Aorta (tissue), 5 donors: Measurements from ENCODE around the gene LASP1. TPM values are rescaled to one million over a fixed set of nuclear protein-coding genes. Genes with fewer than 3 reads are reported as not detected.

ENCODE experiments used
- ATAC-seq: fragments of 200-7000 bp; cut with Tn5 transposase; one replicate; pipeline ENCODE4 v1.9.1; 2022; ENCODE audit warnings: moderate library complexity; ENCODE audit not compliant: low FRiP score
- DNase-seq, 2 donors: peaks; one replicate each; pipeline ENCODE4 v3.0.0-alpha.2; 2020
- H3K27ac ChIP-seq, 2 donors: one replicate each; pipeline ENCODE4 v1.5.1; 2013; ENCODE audit warnings: low read length in 2 of 2, mild to moderate bottlenecking in 2 of 2, moderate library complexity in 2 of 2, control low read depth in 1 of 2, inconsistent platforms in 1 of 2, low read depth in 1 of 2
- H3K27me3 ChIP-seq, 2 donors: one replicate each; pipeline ENCODE4 v1.6.1; 2013; ENCODE audit warnings: control low read depth in 1 of 2, low read length in 1 of 2, mild to moderate bottlenecking in 1 of 2, moderate library complexity in 1 of 2; ENCODE audit not compliant: insufficient read depth in 2 of 2, control insufficient read depth in 1 of 2
- H3K36me3 ChIP-seq, 2 donors: one replicate each; pipeline ENCODE4 v1.6.1; 2013; ENCODE audit warnings: control low read depth in 1 of 2, low read length in 1 of 2, mild to moderate bottlenecking in 1 of 2; ENCODE audit not compliant: insufficient read depth in 2 of 2, control insufficient read depth in 1 of 2
- H3K4me1 ChIP-seq, 2 donors: one replicate each; pipeline ENCODE4 v1.6.1; 2013; ENCODE audit warnings: low read length in 2 of 2, control low read depth in 1 of 2, mild to moderate bottlenecking in 1 of 2, moderate library complexity in 1 of 2; ENCODE audit not compliant: insufficient read depth in 2 of 2, control insufficient read depth in 1 of 2
- H3K4me3 ChIP-seq, 2 donors: one replicate each; pipeline ENCODE4 v1.5.1; 2013; ENCODE audit warnings: low read length in 2 of 2, control low read depth in 1 of 2, mild to moderate bottlenecking in 1 of 2
- H3K9me3 ChIP-seq: one replicate; pipeline ENCODE4 v1.6.1; 2013; ENCODE audit warnings: mild to moderate bottlenecking, low read length; ENCODE audit not compliant: control insufficient read depth
- WGBS, 2 donors: extraction: QIAGEN DNeasy Blood & Tissue Kit; methylation state at CpG; one replicate each; pipeline ENCODE4 v1.1.7; 2013; 5-methylcytosine and 5-hydroxymethylcytosine counted together
- intact Hi-C, 2 donors: fragments of 100-400 bp; cut with DNase I; formaldehyde crosslinking; loops; one replicate each; pipeline versions ENCODE4 v1.14.2 to v1.15.0; 2022
- polyA plus RNA-seq, 2 donors: library from polyadenylated mRNA; stranded (reverse); fragments of 200-250 nt; gene quantifications; one replicate each; pipeline ENCODE4 v1.2.3, GENCODE V29; 2013
- total RNA-seq, 2 donors: library from RNA; stranded (reverse); fragmentation: NEBNext Ultra II Directional; extraction: Animal tissue kit (Norgen Biotek cat#: 25700); gene quantifications; one replicate each; pipeline ENCODE4 v1.2.1, GENCODE V29; 2021
- donor health status: healthy with polysubstance abuse.
- donor health status: Bipolar disorder and iron deficiency.
- donor health status: DM: no; HTN: no; CAD: no.
- donor health status: DM: no; HTN: no; CAD: no.
- donor health status: DM: yes; HTN: yes; CAD: no.

LASP1 gene
- total and polyA plus RNA-seq, 4 donors = 68.5 to 169 (median 107) TPM

DNA sequence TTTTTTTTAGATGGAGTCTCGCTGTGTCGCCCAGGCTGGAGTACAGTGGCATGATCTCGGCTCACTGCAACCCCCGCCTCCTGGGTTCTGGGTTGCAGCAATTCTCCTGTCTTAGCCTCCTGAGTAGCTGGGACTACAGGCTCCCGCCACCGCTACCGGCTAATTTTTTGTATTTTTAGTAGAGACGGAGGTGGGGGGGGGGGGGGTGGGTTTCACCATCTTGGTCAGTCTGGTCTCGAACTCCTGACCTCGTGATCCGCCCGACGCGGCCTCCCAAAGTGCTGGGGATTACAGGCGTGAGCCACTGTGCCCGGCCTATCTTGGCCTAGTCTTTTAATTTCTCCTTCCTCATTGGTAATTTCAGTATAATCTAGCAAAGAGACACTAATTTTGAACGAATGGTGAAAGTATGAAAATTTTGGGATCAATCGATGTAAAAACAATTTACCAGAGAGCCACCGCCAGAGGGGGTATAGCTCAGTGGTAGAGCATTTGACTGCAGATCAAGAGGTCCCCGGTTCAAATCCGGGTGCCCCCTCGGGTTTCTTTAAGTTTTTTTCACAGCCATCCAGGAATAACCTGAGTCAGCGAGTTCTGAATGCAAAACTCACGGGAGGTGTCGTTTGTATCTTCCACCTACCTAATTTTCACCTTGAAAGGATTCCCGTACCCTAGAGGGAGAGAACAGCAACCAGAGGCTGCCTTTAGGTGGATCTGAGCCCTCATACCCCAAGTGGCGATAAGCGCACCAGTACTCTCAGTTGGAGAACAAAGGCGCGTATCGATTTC lies 2.5 kb upstream of the LASP1 start:
- 45 to 54% methylated on average over 31 of the region's 31 CpGs for WGBS, 2 donors
- Histone ChIP-seq H3K4me1 (no peaks in the 10 kb centered on the region), H3K27ac (peak overlapping the region; percentile 20 to 69), H3K36me3 (no peaks in the 10 kb centered on the region), H3K27me3 (no peaks in the 10 kb centered on the region), H3K9me3 (no peaks in the 10 kb centered on the region), H3K4me3 (peak overlapping the region in 1 of 2 donors; percentile 5)
- DNase-seq (no peak), ATAC-seq (no peak)
- intact Hi-C loops = loop anchor here in 1 of 2 donors (5.0 kb wide), 2 partner anchors 40 to 115 kb away; partner anchors contain the start of gene CWC25

DNA sequence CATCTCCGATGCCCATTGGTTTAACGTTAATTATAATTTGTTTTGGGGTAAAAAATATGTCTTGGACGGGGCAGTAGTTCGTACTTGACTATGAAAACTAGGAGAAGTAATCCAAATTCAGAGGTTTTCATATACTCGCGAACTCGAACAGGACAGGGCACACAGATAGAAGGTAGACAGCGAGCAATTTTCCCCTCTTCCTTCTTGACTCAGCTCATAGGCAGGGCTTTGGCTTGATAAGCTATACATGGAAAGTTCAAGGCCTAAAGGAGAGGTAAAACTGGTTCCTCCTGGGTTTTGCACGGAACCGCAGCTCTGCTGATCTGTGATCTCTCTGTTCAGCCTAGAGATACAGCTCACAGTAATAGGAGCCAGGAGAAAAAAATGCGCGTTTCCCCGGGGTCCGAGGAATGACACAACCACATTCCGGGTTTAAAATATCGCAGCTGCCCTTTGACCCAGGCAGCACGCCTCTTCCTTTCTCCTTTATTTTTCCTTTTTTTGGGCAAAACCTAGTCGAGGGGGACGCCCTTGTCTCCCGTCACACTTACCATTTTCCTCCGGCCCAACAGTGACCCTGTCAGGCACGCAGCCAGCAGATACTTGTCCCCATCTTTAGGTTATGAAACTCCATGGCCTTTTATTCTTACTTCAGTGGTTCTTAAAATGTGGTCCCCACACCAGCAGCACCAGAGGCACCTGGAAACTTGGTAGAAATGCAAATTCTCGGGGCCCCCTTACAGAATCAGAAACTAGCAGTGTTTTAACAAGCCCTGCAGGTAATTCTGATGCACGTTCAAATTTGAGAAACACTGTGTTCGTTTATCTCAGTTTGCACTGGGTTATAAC lies 1.7 kb upstream of the LASP1 start:
- 16 to 19% methylated on average over 25 of the region's 25 CpGs for WGBS, 2 donors
- Histone ChIP-seq H3K36me3 (no peaks in the 10 kb centered on the region), H3K4me3 (peak overlapping the region; percentile 29 to 42), H3K27ac (peak overlapping the region; percentile 69 to 72), H3K9me3 (no peaks in the 10 kb centered on the region), H3K27me3 (no peaks in the 10 kb centered on the region), H3K4me1 (peaks cover 0 to 2% of the 10 kb centered on the region in 2 donors)
- intact Hi-C loops = loop anchor here in 1 of 2 donors (5.0 kb wide), 2 partner anchors 41 to 114 kb away; partner anchors contain the start of gene CWC25
- peak; percentile 15 for ATAC-seq
- DNase-seq = peak; percentile 75 to 90

DNA sequence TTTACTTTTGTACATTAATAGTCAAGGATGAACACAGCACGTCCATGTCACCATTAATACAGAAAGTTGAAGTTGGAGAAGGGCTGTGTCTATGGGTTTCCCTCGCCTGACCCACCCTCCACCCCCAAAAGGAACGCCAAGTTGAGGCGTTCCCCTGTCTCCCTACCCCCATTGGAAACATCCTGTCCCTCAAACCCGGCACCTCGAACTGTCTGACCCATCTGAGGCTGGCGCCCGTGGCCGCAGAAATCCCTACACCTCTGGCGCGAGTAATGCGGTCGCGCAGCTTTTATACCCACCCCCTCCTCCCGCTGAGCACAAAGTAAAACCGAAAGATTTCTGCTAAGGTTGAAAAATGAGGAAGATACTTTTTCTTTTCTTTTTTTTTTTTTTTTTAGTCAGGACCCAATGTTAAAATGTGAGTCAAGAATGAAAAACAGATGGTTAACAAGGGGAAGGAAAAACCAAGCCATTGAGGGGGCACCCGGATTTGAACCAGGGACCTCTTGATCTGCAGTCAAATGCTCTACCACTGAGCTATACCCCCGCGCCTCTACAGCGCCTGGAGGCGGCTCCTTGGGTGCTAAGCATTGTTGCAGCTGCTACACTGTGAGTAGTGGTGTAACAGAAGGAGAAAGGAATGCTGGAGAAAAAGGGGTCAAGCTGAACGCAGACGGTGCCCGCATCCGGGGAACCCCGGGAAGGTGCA lies 887 bp upstream of the LASP1 start:
- peak overlapping the region; percentile 69 to 85 for H3K27ac ChIP-seq
- H3K27me3 ChIP-seq = no peaks in the 10 kb centered on the region
- WGBS, 2 donors = 0% methylated on average over 26 of the region's 26 CpGs
- H3K9me3 ChIP-seq = no peaks in the 10 kb centered on the region
- peak overlapping the region; percentile 61 to 77 for H3K4me3 ChIP-seq
- peaks cover 0 to 5% of the 10 kb centered on the region in 2 donors for H3K4me1 ChIP-seq
- intact Hi-C loops = loop anchor here in 1 of 2 donors (1.0 to 5.0 kb wide), 3 partner anchors 42 to 285 kb away; partner anchors contain the start of gene CWC25
- peak; percentile 88 for ATAC-seq
- peak; percentile 90 to 95 for DNase-seq
- no peaks in the 10 kb centered on the region for H3K36me3 ChIP-seq

DNA sequence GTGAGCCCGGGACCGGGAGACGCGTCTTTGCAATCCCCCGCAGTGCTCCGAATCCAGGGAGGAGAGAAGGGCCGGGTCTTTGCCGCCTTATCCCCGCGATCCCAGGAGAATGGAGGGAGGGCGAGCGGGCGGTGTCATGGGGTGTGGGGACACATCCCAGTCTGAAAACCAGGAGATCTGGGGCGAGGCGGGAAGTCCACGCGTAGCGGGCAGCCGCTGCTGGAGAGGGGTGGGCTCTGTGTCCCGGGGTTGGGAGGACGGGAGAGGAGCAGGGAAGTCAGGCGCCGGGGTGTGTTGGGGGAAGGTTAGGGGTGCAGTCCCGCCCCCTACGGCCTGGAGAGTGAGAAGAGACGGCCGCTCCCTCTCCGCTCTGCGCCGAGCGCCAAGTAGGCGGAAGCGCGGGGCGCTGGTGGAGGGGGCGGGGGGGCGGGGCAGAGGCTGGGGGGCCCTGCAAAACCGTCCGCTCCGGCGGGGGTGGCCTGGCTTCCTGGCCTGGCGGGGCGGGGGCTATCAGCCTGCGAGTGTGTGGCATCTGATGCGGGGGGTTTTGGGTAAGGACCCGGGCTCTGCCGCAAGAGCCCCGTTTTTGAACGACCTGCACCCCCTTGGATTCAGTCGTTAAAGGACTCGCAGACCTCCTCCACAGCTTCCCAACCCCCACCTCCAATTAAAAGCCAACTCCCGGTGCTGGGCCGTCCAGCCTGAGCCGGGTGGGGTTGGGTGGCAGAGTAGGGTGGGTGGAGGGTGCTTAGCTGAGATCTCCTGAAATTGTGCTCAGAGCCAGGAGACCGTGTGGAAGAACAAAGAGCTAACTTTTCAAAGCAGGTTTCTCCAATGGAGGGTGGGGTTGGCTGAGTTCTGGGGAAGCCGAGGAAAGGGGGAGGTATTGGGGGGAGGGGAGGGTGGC lies 654 bp downstream of the LASP1 start:
- H3K4me1 ChIP-seq = peaks cover 0 to 5% of the 10 kb centered on the region in 2 donors

DNA sequence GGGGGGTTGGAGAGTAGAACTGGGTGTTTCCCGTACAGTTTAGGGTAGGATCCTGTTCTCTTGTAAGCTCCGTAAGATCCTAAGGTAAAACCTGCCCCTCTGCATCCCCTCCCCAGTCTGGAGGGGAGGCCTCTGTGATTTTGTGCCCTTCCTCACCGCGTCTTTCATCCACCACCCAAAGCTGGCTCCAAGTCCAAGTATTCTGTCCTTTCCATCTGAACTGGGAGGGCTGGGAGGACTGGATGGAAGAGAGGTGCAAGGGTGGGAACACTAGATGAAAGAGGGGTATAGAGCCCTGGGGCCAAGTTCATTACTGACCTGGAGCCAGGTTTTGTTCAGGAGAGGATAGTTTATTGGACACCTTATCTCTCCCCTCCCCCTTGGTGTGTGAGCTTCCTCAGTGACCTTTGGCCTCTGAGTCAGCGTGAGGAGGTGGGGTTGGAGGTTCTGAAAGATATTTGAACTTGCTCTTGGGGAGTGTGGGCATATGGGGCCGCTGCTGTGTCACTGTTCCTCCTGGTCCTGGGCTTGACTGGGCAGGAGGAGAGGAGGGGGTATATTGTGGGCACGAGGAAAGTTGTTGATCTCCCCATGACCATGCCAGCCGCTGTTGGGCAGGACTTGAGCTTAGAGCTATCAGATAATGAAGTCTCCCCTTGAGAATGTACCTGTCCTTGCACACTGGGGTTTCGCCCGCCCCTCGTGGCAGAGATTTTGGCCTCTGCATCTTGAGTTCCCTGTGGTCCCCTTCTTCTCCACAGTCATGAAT lies 1.6 kb downstream of the LASP1 start:
- intact Hi-C loops = loop anchor here in 1 of 2 donors (10.0 kb wide), 1 partner anchor 283 kb away; the partner anchor contains the start of gene PLXDC1
- peak; percentile 81 to 90 for DNase-seq
- no peaks in the 10 kb centered on the region for H3K36me3 ChIP-seq
- H3K27ac ChIP-seq = peak overlapping the region in 1 of 2 donors; percentile 46
- peak overlapping the region; percentile 59 to 77 for H3K4me3 ChIP-seq
- WGBS, 2 donors = 3 to 5% methylated on average over 11 of the region's 11 CpGs
- peaks cover 0 to 5% of the 10 kb centered on the region in 2 donors for H3K4me1 ChIP-seq
- no peaks in the 10 kb centered on the region for H3K27me3 ChIP-seq
- no peak for ATAC-seq
- H3K9me3 ChIP-seq = no peaks in the 10 kb centered on the region

More for the DNA sequence above, 654 bp downstream of the LASP1 start:
- no peaks in the 10 kb centered on the region for H3K9me3 ChIP-seq
- DNase-seq = peak; percentile 88 to 90
- no peaks in the 10 kb centered on the region for H3K27me3 ChIP-seq
- no peaks in the 10 kb centered on the region for H3K36me3 ChIP-seq
- ATAC-seq = peak; percentile 78
- peak overlapping the region in 1 of 2 donors; percentile 32 for H3K27ac ChIP-seq
- 0 to 1% methylated on average over 34 to 56 of the region's 56 CpGs for WGBS, 2 donors
- H3K4me3 ChIP-seq = peak overlapping the region; percentile 59 to 77
- intact Hi-C loops = loop anchor here in 1 of 2 donors (10.0 kb wide), 1 partner anchor 284 kb away; the partner anchor contains the start of gene PLXDC1

DNA sequence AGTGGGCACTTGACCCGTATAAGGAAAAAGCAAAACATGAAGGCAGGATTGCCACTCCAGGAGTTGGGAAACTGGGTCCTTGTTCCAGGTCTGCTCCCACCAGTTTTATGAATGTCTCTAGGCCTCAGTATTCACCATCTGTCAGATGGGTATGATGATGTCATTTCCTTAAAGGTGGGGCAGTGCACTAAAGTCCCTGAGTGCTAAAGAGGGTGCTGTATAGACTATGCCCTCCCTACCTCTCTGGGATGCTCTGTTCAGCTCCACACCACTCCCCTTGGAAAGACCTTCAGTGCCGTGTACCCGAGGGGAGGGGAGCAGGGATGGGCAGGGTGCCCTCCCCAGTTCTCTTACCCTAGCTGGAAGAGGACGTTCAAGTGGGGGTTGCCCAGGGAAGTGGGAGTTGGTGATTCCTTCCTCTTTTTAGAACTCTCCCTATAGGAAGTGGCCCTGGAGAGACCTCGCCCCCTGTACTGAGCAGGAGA lies 2.2 kb downstream of the LASP1 start:
- H3K4me3 ChIP-seq = peak overlapping the region; percentile 4 to 77
- DNase-seq (no peak), ATAC-seq (no peak)
- 11 to 12% methylated on average over 5 of the region's 5 CpGs for WGBS, 2 donors
- H3K27me3 ChIP-seq = no peaks in the 10 kb centered on the region
- intact Hi-C loops = loop anchor here in 1 of 2 donors (10.0 kb wide), 1 partner anchor 283 kb away; the partner anchor contains the start of gene PLXDC1
- H3K4me1 ChIP-seq = peaks cover 0 to 5% of the 10 kb centered on the region in 2 donors
- no peaks in the 10 kb centered on the region for H3K9me3 ChIP-seq
- H3K27ac ChIP-seq = peak overlapping the region in 1 of 2 donors; percentile 46
- no peaks in the 10 kb centered on the region for H3K36me3 ChIP-seq
